Small intestine (tissue), 7 donors: Measurements from ENCODE around the gene TTLL1. TPM values are rescaled to one million over a fixed set of nuclear protein-coding genes. Genes with fewer than 3 reads are reported as not detected.

ENCODE experiments used
- DNase-seq, 2 donors: peaks; one replicate each; pipeline versions ENCODE4 v3.0.0 to v3.0.0-alpha.2; 2013
- FAIRE-seq: peaks from 2 replicates; lab custom pipeline; 2012; peaks lifted over from hg19 to GRCh38; lab: Jason Lieb, UNC
- H3K27ac ChIP-seq, 3 donors: one replicate each; pipeline ENCODE4 v1.5.1; 2013; ENCODE audit warnings: low read length in 2 of 3, mild to moderate bottlenecking in 2 of 3, control low read depth in 1 of 3, inconsistent platforms in 1 of 3, low read depth in 1 of 3, moderate library complexity in 1 of 3
- H3K27me3 ChIP-seq, 3 donors: one replicate each; pipeline ENCODE4 v1.6.1; 2013; ENCODE audit warnings: low read length in 3 of 3, inconsistent platforms in 1 of 3; ENCODE audit not compliant: control insufficient read depth in 3 of 3, insufficient read depth in 3 of 3
- H3K36me3 ChIP-seq, 3 donors: one replicate each; pipeline ENCODE4 v1.6.1; 2013; ENCODE audit warnings: low read length in 3 of 3, inconsistent platforms in 1 of 3, low read depth in 1 of 3, mild to moderate bottlenecking in 1 of 3, moderate library complexity in 1 of 3; ENCODE audit not compliant: control insufficient read depth in 3 of 3, insufficient read depth in 2 of 3
- H3K4me1 ChIP-seq, 3 donors: one replicate each; pipeline ENCODE4 v1.6.1; 2013; ENCODE audit warnings: low read length in 2 of 3, inconsistent platforms in 1 of 3, low read depth in 1 of 3, mild to moderate bottlenecking in 1 of 3, moderate library complexity in 1 of 3; ENCODE audit not compliant: control insufficient read depth in 3 of 3, insufficient read depth in 2 of 3
- H3K4me3 ChIP-seq, 3 donors: one replicate each; pipeline ENCODE4 v1.5.1; 2013; ENCODE audit warnings: low read length in 3 of 3, control low read depth in 1 of 3, inconsistent platforms in 1 of 3, low read depth in 1 of 3, mild to moderate bottlenecking in 1 of 3, moderate library complexity in 1 of 3
- H3K9me3 ChIP-seq, 2 donors: one replicate each; pipeline ENCODE4 v1.6.1; 2013; ENCODE audit warnings: low read depth in 1 of 2, low read length in 1 of 2; ENCODE audit not compliant: control insufficient read depth in 2 of 2, insufficient read depth in 1 of 2
- WGBS, 3 donors: extraction: QIAGEN DNeasy Blood & Tissue Kit; methylation state at CpG; one replicate each; pipeline ENCODE4 v1.1.7; 2013; 5-methylcytosine and 5-hydroxymethylcytosine counted together
- polyA plus RNA-seq, 4 donors: library from polyadenylated mRNA; stranded (reverse) in 3 of 4; unstranded in 1 of 4; fragments of 200-250 nt in 3 of 4; fragments of 120-200 nt in 1 of 4; gene quantifications; one replicate each; pipeline versions ENCODE4 v1.2.1 to v1.2.3, GENCODE V29; 2013
- donor health status: healthy with polysubstance abuse.
- donor health status: control.
- donor health status: control.
- donor health status: Bipolar disorder and iron deficiency.
- donor health status: healthy.

Gene TTLL1
- polyA plus RNA-seq, 4 donors = 1.1 to 4.2 (median 2.4) TPM

- no peak for FAIRE-seq
- WGBS, 3 donors = 86 to 92% (median 87%) methylated on average over 10 of the region's 10 CpGs
Measured at GRCh38 chr22:43044290-43044712, 44.9 kb downstream of the TTLL1 start.

GRCh38 chr22:43042101-43042780 lies 47.0 kb downstream of the TTLL1 start:
- 78 to 85% (median 80%) methylated on average over 20 of the region's 20 CpGs for WGBS, 3 donors
- H3K36me3 ChIP-seq = peaks cover 0 to 5% (median 2%) of the 10 kb centered on the region in 3 donors
- no peak for FAIRE-seq
- no peaks in the 10 kb centered on the region for H3K4me1 ChIP-seq
- H3K4me3 ChIP-seq = no peak overlapping the region
- H3K27ac ChIP-seq = no peak overlapping the region
- DNase-seq = no peak
- H3K9me3 ChIP-seq = no peaks in the 10 kb centered on the region
- H3K27me3 ChIP-seq = no peaks in the 10 kb centered on the region

More at GRCh38 chr22:43044290-43044712, 44.9 kb downstream of the TTLL1 start:
- peaks cover 0 to 5% (median 2%) of the 10 kb centered on the region in 3 donors for H3K36me3 ChIP-seq
- H3K4me3 ChIP-seq = no peak overlapping the region
- H3K27me3 ChIP-seq = no peaks in the 10 kb centered on the region
- no peaks in the 10 kb centered on the region for H3K4me1 ChIP-seq
- no peaks in the 10 kb centered on the region for H3K9me3 ChIP-seq
- H3K27ac ChIP-seq = no peak overlapping the region
- DNase-seq = no peak

- Histone ChIP-seq H3K4me1 (no peaks in the 10 kb centered on the region), H3K27me3 (no peaks in the 10 kb centered on the region), H3K9me3 (peaks cover 0 to 2% of the 10 kb centered on the region in 2 donors), H3K4me3 (no peak overlapping the region), H3K36me3 (peaks cover 0 to 2% (median 0%) of the 10 kb centered on the region in 3 donors), H3K27ac (no peak overlapping the region)
- DNase-seq = peak in 1 of 2 donors; percentile 46
- 76 to 86% (median 84%) methylated on average over 13 of the region's 13 CpGs for WGBS, 3 donors
- FAIRE-seq = no peak
Measured at GRCh38 chr22:43039800-43040199, 49.4 kb downstream of the TTLL1 start.

GRCh38 chr22:43038325-43038724 lies 50.9 kb downstream of the TTLL1 start:
- H3K4me3 ChIP-seq = no peak overlapping the region
- no peak overlapping the region for H3K27ac ChIP-seq
- H3K4me1 ChIP-seq = no peaks in the 10 kb centered on the region
- H3K9me3 ChIP-seq = peaks cover 0 to 2% of the 10 kb centered on the region in 2 donors
- no peaks in the 10 kb centered on the region for H3K27me3 ChIP-seq
- 90 to 92% (median 92%) methylated on average over 15 of the region's 15 CpGs for WGBS, 3 donors
- H3K36me3 ChIP-seq = no peaks in the 10 kb centered on the region
- FAIRE-seq (no peak), DNase-seq (no peak)

DNA sequence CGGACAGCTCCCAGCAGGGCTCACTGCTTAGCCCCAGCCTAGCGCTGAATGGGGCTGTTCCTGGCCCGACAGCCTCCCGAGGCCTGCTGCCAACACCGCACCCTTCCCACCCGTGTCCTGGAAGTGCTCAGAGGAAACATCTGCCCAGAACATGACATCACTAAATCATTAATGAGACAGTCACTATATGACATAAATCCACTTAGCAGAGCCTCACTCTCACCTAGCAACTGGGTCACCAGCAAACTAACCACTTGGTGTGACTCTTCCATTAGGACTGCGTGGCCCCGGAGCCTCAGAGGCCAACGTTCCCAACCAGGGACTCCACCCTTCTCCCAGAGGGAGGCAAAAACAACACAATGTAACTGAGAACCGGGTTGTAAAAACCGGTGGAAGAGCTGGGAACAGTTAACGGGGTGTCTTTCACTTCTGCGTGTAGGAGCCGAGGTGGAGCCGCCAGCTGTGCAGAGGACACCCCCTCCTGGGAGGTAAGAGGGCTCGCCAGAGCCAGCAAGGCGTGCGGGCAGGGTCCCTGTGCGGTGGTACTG lies 52.8 kb downstream of the TTLL1 start:
- Histone ChIP-seq H3K27ac (no peak overlapping the region), H3K4me1 (no peaks in the 10 kb centered on the region), H3K36me3 (no peaks in the 10 kb centered on the region), H3K27me3 (no peaks in the 10 kb centered on the region), H3K9me3 (peaks cover 0 to 2% of the 10 kb centered on the region in 2 donors), H3K4me3 (no peak overlapping the region)
- WGBS, 3 donors = 56 to 67% (median 66%) methylated on average over 19 of the region's 19 CpGs
- DNase-seq (peak in 1 of 2 donors; percentile 30), FAIRE-seq (no peak)

GRCh38 chr22:43035250-43035649 lies 53.9 kb downstream of the TTLL1 start:
- FAIRE-seq (no peak), DNase-seq (no peak)
- Histone ChIP-seq H3K9me3 (peaks cover 0 to 2% of the 10 kb centered on the region in 2 donors), H3K4me3 (no peak overlapping the region), H3K4me1 (no peaks in the 10 kb centered on the region), H3K27me3 (no peaks in the 10 kb centered on the region), H3K36me3 (peaks cover 0 to 2% (median 0%) of the 10 kb centered on the region in 3 donors), H3K27ac (no peak overlapping the region)
- 88 to 91% (median 89%) methylated on average over 9 of the region's 9 CpGs for WGBS, 3 donors

DNA sequence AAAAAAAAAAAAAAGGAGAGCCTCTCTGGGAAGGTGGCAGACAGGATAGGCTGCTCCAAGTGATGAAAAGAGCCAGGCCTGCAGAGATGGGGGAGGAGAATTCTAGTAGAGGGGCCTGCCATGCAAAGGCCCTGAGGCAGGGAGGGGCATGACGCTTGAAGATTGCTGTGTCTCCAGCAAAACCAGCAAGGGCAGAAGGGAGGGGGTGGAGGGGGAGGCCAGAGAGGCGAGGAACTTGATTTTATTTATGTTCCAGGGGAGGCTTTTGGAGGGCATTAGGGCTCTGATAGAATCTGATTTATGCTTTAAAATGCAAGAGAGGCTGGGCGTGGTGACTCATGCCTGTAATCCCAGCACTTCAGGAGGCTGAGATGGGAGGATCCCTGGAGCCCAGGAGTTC lies 57.6 kb downstream of the TTLL1 start:
- FAIRE-seq (no peak), DNase-seq (no peak)
- Histone ChIP-seq H3K4me1 (no peaks in the 10 kb centered on the region), H3K27ac (no peak overlapping the region), H3K9me3 (peaks cover 0 to 2% of the 10 kb centered on the region in 2 donors), H3K36me3 (peaks cover 0 to 2% (median 0%) of the 10 kb centered on the region in 3 donors), H3K27me3 (no peaks in the 10 kb centered on the region), H3K4me3 (no peak overlapping the region)
- 75 to 90% (median 87%) methylated on average over 3 of the region's 3 CpGs for WGBS, 3 donors

DNA sequence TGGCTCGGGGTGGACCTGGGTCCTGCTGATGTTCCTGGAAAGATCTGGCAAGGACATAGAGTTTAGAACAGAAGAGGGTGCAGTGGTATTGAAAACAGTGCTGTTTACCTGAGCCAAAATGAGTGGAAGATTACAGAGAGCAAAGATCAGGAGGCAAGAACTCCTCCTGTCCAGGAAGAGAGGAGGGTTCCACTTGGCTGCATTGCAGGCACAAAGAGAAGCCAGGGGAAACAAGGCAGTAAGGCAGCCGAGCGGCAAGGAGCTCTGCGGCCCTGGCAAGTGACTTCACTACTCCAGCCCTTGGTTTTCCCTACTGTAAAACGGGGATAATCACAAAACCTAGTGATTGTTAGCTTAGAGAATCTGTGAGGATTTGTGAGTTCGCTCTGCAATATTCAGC lies 70.6 kb downstream of the TTLL1 start:
- FAIRE-seq (no peak), DNase-seq (peak; percentile 45 to 82)
- Histone ChIP-seq H3K27me3 (no peaks in the 10 kb centered on the region), H3K4me3 (no peak overlapping the region), H3K36me3 (no peaks in the 10 kb centered on the region), H3K4me1 (peaks cover 0 to 15% (median 4%) of the 10 kb centered on the region in 3 donors), H3K27ac (no peak overlapping the region), H3K9me3 (no peaks in the 10 kb centered on the region)
- 24 to 72% (median 47%) methylated on average over 6 of the region's 6 CpGs for WGBS, 3 donors
